Glomerular endothelial cell (primary cell): ENCODE measurements around the gene TRABD2B. TPM values are rescaled to one million over a fixed set of nuclear protein-coding genes. Genes with fewer than 3 reads are reported as not detected.

ENCODE experiments used
- DNase-seq: peaks from one replicate; pipeline ENCODE4 v3.0.0-alpha.2; 2011; ENCODE audit warnings: low read depth, low spot score; ENCODE audit errors: extremely low read depth
- total RNA-seq: library from RNA; depleted of rRNA; stranded (reverse); fragments of >200 nt; gene quantifications from 2 replicates; pipeline ENCODE4 v1.2.3, GENCODE V29; 2015

Gene TRABD2B
- total RNA-seq, 1 donor from 2014 or later, result 0.06 TPM

GRCh38 chr1:48022306-48022705 is 25.1 kb upstream of the TRABD2B start:
- DNase-seq, result no peak

GRCh38 chr1:48021792-48022191 is 24.6 kb upstream of the TRABD2B start:
- no peak for DNase-seq

GRCh38 chr1:48019714-48020315 is 22.6 kb upstream of the TRABD2B start:
- no peak for DNase-seq

GRCh38 chr1:48018799-48019198 is 21.6 kb upstream of the TRABD2B start:
- no peak for DNase-seq

GRCh38 chr1:48017716-48018115 is 20.5 kb upstream of the TRABD2B start:
- DNase-seq, result no peak

GRCh38 chr1:48016515-48016914 is 19.3 kb upstream of the TRABD2B start:
- no peak for DNase-seq

- no peak for DNase-seq
Observed at GRCh38 chr1:48013270-48013669, 16.1 kb upstream of the TRABD2B start.

- DNase-seq, result no peak
Observed at GRCh38 chr1:48007047-48007446, 9.9 kb upstream of the TRABD2B start.

GRCh38 chr1:48006264-48006663 is 9.1 kb upstream of the TRABD2B start:
- DNase-seq, result no peak

- no peak for DNase-seq
Observed at GRCh38 chr1:48005253-48006117, 8.3 kb upstream of the TRABD2B start.

GRCh38 chr1:48003741-48004531 is 6.8 kb upstream of the TRABD2B start:
- DNase-seq, result no peak

GRCh38 chr1:48002142-48002541 is 5.0 kb upstream of the TRABD2B start:
- no peak for DNase-seq

- DNase-seq, result no peak
Observed at GRCh38 chr1:48001696-48002095, 4.5 kb upstream of the TRABD2B start.

- no peak for DNase-seq
Observed at GRCh38 chr1:48000883-48001282, 3.7 kb upstream of the TRABD2B start.

GRCh38 chr1:47999097-47999496 is 1.9 kb upstream of the TRABD2B start:
- DNase-seq, result no peak

- no peak for DNase-seq
Observed at GRCh38 chr1:47998396-47998990, 1.3 kb upstream of the TRABD2B start.

GRCh38 chr1:47996406-47997226 is 569 bp downstream of the TRABD2B start:
- no peak for DNase-seq

- DNase-seq, result no peak
Observed at GRCh38 chr1:47996060-47996405, 1.2 kb downstream of the TRABD2B start.

GRCh38 chr1:47995306-47996050 is 1.7 kb downstream of the TRABD2B start:
- no peak for DNase-seq
